ENCODE results near the gene PHF23. TPM values are rescaled to one million over a fixed set of nuclear protein-coding genes. Genes with fewer than 3 reads are reported as not detected.

PHF23 gene
- total and polyA plus RNA-seq, 12 donors: 16.1 to 25.0 (median 22.6) TPM

- Histone ChIP-seq H3K4me1 (peaks cover 0 to 16% (median 5%) of the 10 kb centered on the region in 9 donors), H3K27ac (no peak overlapping the region), H3K9me3 (no peaks in the 10 kb centered on the region), H3K27me3 (no peaks in the 10 kb centered on the region), H3K4me3 (no peak overlapping the region), H3K36me3 (peaks cover 0 to 50% (median 13%) of the 10 kb centered on the region in 9 donors)
- TF ChIP-seq CTCF (IDR thresholded peaks at IDR 0.05): no peak
- WGBS, 2 donors: 92 to 94% methylated on average over 16 of the region's 16 CpGs
- intact Hi-C loops (cut with DNase I): no loop called here
- no peak for DNase-seq
- ATAC-seq: no peak
These were observed 35.9 kb downstream of the PHF23 start for GRCh38 chr17:7203391-7203790.

DNA sequence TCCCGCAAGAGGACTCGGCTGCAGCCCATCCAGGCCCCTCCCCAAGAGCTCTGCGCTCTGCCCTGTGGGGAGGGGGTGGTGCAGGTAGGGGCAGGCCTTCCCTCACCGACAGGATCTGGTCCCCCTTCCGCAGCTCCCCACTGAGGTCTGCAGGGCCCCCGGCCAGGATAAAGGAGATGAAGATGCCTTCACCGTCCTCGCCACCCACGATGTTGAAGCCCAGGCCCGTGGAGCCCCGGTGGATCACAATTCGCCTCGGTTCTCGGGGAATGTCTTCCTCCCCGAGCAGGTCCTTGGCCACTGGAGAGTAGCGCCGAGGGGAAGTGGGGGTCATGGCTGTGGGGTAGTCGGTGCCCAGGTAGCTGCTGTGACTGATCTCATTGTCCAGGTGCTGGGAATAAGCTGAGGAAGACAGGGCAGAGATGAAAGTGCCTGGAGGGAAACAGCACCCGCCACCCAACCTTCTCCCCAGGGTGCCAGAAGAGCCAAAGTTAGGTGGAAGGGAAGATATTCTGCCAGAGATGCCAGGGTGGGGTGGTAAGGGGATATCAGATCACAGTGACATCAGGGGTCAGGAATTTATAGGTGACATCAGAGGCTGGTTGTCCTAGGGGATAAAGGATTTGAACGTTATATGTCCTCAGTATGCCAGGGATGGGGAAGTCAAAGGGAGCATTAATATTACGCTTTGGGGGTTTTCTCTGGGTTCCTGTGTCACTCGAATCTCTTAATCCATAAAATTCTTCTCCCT, 42.4 kb downstream of the PHF23 start:
- ATAC-seq (peak in 1 of 8 donors; percentile 22), DNase-seq (no peak)
- Histone ChIP-seq H3K27me3 (no peaks in the 10 kb centered on the region), H3K4me3 (no peak overlapping the region), H3K36me3 (peaks cover 0 to 80% (median 20%) of the 10 kb centered on the region in 9 donors), H3K27ac (no peak overlapping the region), H3K4me1 (no peaks in the 10 kb centered on the region), H3K9me3 (no peaks in the 10 kb centered on the region)
- WGBS, 2 donors: 93 to 94% methylated on average over 22 of the region's 22 CpGs
- no peak for TF ChIP-seq CTCF (IDR thresholded peaks at IDR 0.05)
- intact Hi-C loops (cut with DNase I): no loop called here

DNA sequence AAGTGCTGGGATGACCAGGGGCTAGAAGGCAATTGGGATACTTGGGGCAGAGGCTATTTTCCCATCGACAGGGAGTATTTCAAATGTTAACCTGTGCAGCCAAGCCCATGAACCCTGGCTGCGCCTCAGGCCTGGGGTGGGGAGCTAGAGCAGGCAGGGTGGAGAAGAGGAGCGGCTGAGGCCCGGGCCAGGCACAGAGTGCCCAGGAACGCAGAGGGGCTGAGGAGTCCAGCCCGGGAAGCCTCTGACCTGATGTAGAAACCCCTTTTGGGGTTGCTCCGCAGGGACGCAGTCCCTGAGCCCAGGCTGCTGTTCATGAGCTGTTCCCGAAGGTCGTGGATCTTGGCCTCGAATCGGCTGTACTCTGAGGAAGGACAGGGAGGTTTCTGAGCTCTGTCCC, 43.3 kb downstream of the PHF23 start:
- DNase-seq: no peak

DNA sequence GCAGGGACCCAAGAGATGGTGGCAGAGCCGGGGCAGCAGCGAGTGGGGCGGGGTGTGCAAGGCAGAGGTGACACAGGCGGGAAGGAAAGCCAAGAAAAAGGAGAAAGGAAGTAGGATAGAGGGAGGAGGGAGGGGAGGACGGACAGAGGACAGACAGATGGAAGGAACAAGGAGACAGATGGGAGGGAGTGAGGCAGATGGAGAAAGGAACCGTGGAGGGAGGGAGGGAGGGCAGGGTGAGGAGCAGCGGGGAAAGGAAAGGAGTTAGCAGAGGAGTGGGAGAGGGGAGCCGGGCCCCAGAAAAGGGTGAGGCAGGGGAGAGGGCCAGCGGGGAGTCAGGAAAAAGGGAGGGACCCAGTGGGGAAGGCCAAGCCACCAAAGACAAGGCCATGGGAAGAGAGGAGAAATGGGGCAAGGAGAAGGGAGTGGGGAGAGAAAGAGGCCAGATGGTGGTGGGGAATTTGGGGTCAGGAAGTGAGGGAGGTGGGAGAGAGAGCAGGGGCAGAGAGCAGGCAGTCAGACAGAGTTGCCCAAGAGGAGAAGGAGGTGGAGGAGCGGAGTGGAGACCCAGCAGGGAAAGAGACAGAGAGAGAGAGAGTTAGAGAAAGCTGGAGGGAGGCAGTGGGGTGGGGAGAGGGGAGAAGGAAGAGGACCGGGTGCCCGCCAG, 46.9 kb downstream of the PHF23 start:
- intact Hi-C loops (cut with DNase I): no loop called here
- 77 to 78% methylated on average over 12 of the region's 12 CpGs for WGBS, 2 donors
- Histone ChIP-seq H3K36me3 (peaks cover 0 to 65% (median 20%) of the 10 kb centered on the region in 9 donors), H3K4me3 (no peak overlapping the region), H3K9me3 (no peaks in the 10 kb centered on the region), H3K27me3 (no peaks in the 10 kb centered on the region), H3K4me1 (no peaks in the 10 kb centered on the region), H3K27ac (no peak overlapping the region)
- DNase-seq: no peak
- TF ChIP-seq CTCF (IDR thresholded peaks at IDR 0.05): no peak
- no peak for ATAC-seq

More for the DNA sequence above, 43.3 kb downstream of the PHF23 start:
- no peak overlapping the region for H3K27ac ChIP-seq
- ATAC-seq: no peak
- intact Hi-C loops (cut with DNase I): no loop called here
- TF ChIP-seq CTCF (IDR thresholded peaks at IDR 0.05): no peak
- WGBS, 2 donors: 95 to 97% methylated on average over 12 of the region's 12 CpGs
- H3K9me3 ChIP-seq: no peaks in the 10 kb centered on the region
- no peaks in the 10 kb centered on the region for H3K27me3 ChIP-seq
- H3K36me3 ChIP-seq: peaks cover 0 to 74% (median 20%) of the 10 kb centered on the region in 9 donors
- H3K4me3 ChIP-seq: no peak overlapping the region
- no peaks in the 10 kb centered on the region for H3K4me1 ChIP-seq

Measured in heart right ventricle (tissue), 16 donors.